ENCODE results near the gene CNNM2.
"Not testable (repeated sequence)": the region's sequence is repeated elsewhere in the genome, so short reads cannot be mapped to it uniquely, and the experiment has no call there.

Gene CNNM2

DNA sequence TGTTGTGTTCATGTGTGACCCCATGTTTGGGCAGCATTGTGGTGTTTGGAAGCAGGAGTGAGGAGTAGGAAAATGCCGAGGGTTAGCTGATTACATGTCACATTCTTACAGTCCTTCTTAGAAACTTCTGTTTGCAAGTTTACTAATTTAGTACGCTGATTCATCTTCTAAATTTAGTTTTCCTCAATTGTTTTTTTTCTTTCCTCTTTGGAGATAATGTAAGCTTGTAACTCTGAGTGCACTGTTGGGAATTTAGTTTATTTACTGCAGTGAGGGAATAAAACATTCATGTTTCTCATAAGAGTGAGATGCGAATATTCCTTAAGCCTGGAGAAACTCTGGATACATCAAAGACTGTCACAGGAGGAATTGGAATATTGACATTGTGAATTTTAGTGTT, 139.9 kb downstream of the CNNM2 start:
- intact Hi-C loops (cut with DNase I) = no loop called here
- no peak for DNase-seq

DNA sequence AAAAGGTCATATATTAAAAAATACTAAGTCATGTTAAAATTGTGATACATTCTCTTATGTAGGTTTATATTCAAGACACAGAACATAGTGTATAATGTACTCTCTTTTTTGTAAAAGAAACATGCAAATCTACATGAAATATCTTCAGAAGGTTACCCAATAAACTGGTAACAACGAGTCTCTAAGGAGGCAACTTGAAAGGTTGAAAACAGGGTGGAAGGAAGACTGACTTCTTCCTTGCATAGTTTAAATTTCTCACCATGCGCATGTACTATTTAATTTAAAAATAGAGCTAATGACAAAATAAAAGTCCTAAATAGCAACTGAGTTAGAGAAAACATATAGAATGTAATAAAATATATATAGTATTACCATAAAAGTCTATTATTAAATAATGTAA, 142.5 kb downstream of the CNNM2 start:
- DNase-seq = no peak
- intact Hi-C loops (cut with DNase I) = no loop called here

DNA sequence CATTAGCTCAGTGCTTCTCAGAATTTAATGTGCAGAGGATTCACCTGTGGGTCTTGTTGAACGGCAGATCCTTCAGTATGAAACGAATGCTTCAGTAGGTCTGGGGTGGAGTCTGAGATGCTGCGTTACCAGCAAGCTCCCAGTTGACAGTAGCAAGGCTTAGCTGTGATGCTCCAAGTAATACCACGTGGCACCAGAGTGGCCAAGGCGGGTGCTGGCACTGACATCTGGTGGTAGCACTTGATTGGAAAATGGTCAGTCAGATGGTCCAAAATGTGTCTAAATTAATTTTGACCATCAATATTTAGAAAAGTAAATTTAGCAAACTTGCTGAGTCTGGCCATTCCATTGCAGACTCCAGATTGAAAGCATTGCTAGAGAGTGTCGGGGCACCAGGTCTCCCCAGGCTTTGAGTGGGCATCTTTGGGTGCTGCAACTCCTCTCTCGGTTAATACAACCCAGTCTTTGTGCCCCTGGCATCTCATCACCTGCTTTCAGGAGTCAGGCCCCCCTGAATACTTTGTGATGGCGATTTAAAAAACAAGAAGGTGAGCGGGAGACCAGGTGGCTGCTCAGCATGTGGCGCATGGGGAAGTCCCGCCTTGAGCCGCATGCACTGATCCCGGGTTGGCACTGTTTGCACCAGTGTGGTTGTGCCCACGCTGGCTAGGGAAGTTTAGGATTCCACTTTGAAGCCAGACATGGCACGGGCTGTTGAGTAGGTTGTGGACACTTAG, 144.9 kb downstream of the CNNM2 start:
- peak in 41 of 42 donors; percentile 19 to 84 (median 62) for DNase-seq
- intact Hi-C loops (cut with DNase I) = no loop called here

- intact Hi-C loops (cut with DNase I) = loop anchor here (5.0 kb wide), 1 partner anchor 148 kb away; the partner anchor contains the start of gene CNNM2
- DNase-seq = no peak
Measured at GRCh38 chr10:103064956-103065355, 146.9 kb downstream of the CNNM2 start.

GRCh38 chr10:103066141-103067098, 148.3 kb downstream of the CNNM2 start:
- intact Hi-C loops (cut with DNase I) = loop anchor here (5.0 kb wide), 1 partner anchor 149 kb away; the partner anchor contains the start of gene CNNM2
- DNase-seq = no peak

GRCh38 chr10:103067099-103067477, 149.0 kb downstream of the CNNM2 start:
- intact Hi-C loops (cut with DNase I) = loop anchor here (5.0 kb wide), 1 partner anchor 150 kb away; the partner anchor contains the start of gene CNNM2

DNA sequence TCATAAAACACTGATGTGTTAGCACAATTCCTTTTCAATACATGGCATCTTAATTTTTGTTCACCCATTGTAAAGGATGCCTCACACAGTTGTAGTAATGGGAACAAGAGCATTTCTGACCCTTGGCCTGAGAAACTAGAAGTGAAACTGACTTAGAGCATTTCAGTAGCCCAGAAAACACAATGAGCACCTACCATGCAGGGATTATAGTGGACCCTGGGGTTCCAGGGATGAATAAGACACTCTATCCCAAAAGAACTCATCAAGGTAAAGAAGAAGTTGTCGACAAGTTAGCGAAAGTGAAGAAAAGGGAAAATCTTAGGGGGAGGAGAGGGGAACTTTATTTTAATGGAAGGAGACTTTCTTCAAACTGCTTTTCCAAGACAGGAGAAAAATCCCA, 149.4 kb downstream of the CNNM2 start:
- intact Hi-C loops (cut with DNase I) = loop anchor here (5.0 kb wide), 1 partner anchor 150 kb away; the partner anchor contains the start of gene CNNM2

More at GRCh38 chr10:103067099-103067477, 149.0 kb downstream of the CNNM2 start:
- DNase-seq = not testable (repeated sequence)

DNA sequence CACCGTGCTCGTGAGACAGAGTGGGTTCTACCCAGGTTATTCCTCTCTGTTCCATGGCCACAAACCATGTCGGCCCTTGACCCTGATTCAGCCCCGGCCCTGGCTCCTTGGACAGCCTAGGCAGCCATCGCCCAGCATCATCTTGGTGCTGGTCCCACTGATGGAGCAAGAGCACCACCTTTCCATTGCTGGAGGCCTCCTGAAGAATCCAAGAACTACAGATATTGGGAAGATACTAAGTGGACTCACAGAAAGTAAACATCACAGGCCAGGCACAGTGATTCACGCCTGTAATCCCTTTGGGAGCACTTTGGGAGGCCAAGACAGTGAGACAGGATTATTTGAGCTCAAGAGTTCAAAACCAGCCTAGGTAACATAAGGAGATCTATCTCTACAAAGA, 149.9 kb downstream of the CNNM2 start:
- intact Hi-C loops (cut with DNase I) = loop anchor here (5.0 kb wide), 1 partner anchor 151 kb away; the partner anchor contains the start of gene CNNM2
- no peak for DNase-seq

More for the DNA sequence above, 149.4 kb downstream of the CNNM2 start:
- DNase-seq = no peak

- peak; percentile 46 to 85 (median 70) for DNase-seq
- intact Hi-C loops (cut with DNase I) = loop anchor here (5.0 to 10.0 kb wide), 2 partner anchors 152 to 335 kb away; partner anchors contain the start of gene CNNM2
Measured at GRCh38 chr10:103069453-103070331, 151.6 kb downstream of the CNNM2 start.

GRCh38 chr10:103072276-103072675, 154.2 kb downstream of the CNNM2 start:
- DNase-seq = no peak
- intact Hi-C loops (cut with DNase I) = loop anchor here (10.0 kb wide), 1 partner anchor 337 kb away; no protein-coding TSS in a partner anchor

DNA sequence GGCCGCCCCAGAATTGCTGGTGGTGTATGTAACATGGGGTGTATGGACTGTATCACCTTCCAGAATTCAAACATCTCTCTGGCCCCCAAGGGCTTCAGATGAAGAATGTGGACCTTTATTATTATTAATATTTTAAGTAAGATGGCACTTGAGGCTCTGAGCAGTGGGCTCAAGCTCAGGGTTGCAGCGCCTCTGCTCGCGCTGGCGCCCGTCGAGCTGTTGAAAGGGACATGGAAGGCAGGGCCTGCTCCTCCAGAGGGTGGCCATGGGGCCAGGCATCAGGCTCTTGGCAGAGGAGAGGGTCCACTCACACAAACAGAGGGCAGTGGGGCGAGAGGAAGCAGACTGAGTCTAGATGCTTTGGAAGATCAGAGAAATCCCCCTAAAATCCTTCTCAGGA, 154.8 kb downstream of the CNNM2 start:
- DNase-seq = no peak
- intact Hi-C loops (cut with DNase I) = loop anchor here (10.0 kb wide), 1 partner anchor 338 kb away; no protein-coding TSS in a partner anchor

DNA sequence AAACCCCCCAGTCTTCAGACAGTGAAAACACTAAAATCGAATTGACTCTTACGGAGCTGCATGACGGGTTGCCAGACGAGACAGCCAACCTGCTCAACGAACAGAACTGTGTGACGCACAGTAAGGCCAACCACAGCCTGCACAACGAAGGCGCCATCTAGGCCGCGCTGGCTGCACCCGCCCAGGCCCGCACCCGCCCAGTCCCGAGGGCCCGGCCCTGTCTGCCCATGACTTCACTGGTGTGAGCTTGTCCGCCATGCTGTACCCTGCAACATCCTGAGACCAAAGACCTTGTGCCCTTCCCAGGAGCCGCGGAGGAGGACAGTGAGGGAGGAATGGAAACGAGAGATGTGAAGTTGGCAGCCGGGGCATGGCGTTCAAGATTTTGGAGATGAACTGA, 158.9 kb downstream of the CNNM2 start:
- intact Hi-C loops (cut with DNase I) = loop anchor here (10.0 kb wide), 1 partner anchor 342 kb away; no protein-coding TSS in a partner anchor

DNA sequence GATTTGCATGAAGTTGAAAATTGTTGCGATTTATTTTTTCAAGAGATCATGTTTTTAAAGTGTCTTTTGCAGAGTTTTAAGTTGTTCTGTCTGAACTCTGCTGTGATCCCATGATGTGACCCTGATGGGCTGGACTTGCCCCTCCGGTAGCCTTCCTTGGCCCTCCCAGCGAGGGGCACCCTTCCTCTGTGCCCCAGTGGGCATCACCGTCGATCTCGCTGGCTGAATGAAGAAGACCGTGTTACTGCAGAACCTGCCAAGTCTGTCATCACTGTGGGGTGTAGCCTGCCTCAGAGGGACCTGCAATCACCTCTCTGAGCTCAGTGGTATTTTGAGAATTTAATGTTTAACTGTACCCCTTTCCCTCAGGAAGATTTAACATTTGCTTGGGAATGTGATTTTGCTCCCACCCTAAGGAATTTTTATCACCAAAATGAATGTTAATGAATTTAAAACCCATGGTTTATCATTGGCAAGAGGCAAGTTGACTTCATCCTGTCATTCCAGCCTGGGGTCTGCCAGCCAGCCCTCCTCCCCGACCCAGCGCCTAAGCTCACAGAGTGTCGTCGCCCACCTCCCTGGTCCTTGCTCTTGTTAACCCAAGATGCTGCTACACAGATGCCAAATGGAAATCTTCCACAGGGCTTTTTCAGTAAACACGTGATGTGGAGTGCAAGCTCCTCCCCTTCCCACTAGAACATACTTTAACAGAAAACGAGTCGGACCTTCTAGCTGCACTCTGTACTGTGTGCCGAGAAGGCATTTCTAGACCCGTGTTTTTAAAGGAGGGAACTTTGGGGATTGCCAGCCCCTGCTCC, 159.6 kb downstream of the CNNM2 start:
- no peak for DNase-seq
- intact Hi-C loops (cut with DNase I) = loop anchor here (10.0 kb wide), 1 partner anchor 343 kb away; no protein-coding TSS in a partner anchor

More for the DNA sequence above, 158.9 kb downstream of the CNNM2 start:
- no peak for DNase-seq

- intact Hi-C loops (cut with DNase I) = loop anchor here (10.0 kb wide), 1 partner anchor 343 kb away; no protein-coding TSS in a partner anchor
- DNase-seq = no peak
Measured at GRCh38 chr10:103078309-103078615, 160.2 kb downstream of the CNNM2 start.

DNA sequence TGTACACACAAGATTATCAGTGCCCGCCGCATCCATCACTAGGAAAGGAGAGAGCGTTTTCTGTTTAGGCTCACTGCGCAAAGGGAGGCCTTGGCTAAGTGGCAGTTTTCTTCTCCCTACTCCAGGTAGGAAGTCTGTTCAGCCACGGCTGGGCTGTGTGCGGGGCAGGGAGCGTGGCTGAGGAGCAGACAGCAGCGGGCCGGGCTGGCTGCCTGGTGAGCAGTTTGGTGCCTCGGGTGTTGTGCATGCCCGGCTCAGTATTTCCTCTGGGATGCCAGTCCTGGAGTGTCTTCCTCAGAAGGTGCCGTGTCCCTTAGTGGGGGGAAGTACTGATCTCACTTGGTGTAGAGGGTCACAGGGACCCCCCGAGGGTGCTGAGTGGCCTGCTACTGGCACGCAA, 160.6 kb downstream of the CNNM2 start:
- no peak for DNase-seq
- intact Hi-C loops (cut with DNase I) = loop anchor here (10.0 kb wide), 1 partner anchor 344 kb away; no protein-coding TSS in a partner anchor

DNA sequence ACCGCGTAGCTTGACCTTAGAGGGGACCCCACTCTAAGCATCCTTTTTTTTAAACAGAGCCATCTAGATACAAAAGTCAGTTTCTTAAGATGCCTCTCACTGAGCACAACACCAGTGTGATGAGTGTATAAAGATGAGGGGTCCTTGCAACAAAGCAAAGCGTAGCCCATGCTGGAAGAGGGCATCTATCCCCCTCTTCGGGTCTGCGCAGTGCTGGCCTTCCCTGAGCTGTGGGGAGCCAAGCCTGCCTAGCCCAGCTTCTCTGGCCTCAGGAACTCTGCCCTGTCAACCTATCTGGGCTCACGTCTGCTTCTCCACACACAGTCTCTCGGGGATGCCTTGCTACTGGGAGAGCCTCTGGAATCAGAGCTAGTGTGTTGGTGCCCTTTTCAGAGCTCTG, 161.0 kb downstream of the CNNM2 start:
- intact Hi-C loops (cut with DNase I) = loop anchor here (10.0 kb wide), 1 partner anchor 344 kb away; no protein-coding TSS in a partner anchor

DNA sequence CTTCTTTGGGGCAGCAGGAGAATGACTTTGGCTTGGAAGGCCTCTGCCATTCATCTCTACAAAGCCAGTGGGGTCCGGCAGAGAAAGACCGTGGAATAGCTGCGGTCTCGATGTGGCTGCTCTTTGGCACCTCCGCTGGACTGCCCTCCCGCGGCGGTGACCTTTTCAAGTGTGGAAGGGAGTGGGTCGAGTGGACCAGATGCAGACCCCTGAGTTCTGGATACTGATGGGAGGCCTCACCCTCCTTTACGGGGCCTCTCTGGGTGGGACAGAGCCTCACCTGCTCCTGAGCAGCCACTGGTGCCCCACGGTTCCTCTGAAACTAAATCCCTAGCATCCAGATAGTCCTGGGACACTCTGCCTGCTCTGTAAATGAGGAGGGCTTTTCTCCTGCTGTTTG, 161.9 kb downstream of the CNNM2 start:
- intact Hi-C loops (cut with DNase I) = loop anchor here (10.0 kb wide), 1 partner anchor 345 kb away; no protein-coding TSS in a partner anchor
- DNase-seq = no peak

More for the DNA sequence above, 161.0 kb downstream of the CNNM2 start:
- no peak for DNase-seq

Measured in head of caudate nucleus (tissue), 42 donors.